Gastroesophageal sphincter (tissue), 4 donors: ENCODE results near the gene ECHS1. TPM values are rescaled to one million over a fixed set of nuclear protein-coding genes. Genes with fewer than 3 reads are reported as not detected.
"Not testable (repeated sequence)": the region's sequence is repeated elsewhere in the genome, so short reads cannot be mapped to it uniquely, and the experiment has no call there.

Source experiments
- ATAC-seq: fragments of 150-250 bp; one replicate; pipeline ENCODE4 v1.9.1; 2016; ENCODE audit warnings: mild to moderate bottlenecking, moderate library complexity
- H3K27ac ChIP-seq, 4 donors: fragments of 200-600 bp; sonication (generic) in 3 of 4; 1 replicate in 3 of 4; 2 replicates in 1 of 4; pipeline ENCODE4 v1.5.1; 2016 to 2019
- H3K27me3 ChIP-seq: fragments of 200-600 bp; sonication (generic); one replicate; pipeline ENCODE4 v1.5.1; 2019
- H3K36me3 ChIP-seq, 2 donors: fragments of 200-600 bp; sonication (generic); one replicate each; pipeline ENCODE4 v1.5.1; 2019; ENCODE audit warnings: control low read depth in 1 of 2
- H3K4me1 ChIP-seq, 3 donors: fragments of 200-600 bp; sonication (generic); 1 replicate in 2 of 3; 2 replicates in 1 of 3; pipeline ENCODE4 v1.5.1; 2016 to 2019; ENCODE audit warnings: control low read depth in 2 of 3
- H3K4me3 ChIP-seq, 2 donors: fragments of 200-600 bp; sonication (generic); one replicate each; pipeline ENCODE4 v1.5.1; 2019; ENCODE audit warnings: mild to moderate bottlenecking in 1 of 2, moderate library complexity in 1 of 2
- H3K9me3 ChIP-seq, 3 donors: fragments of 200-600 bp; sonication (generic); one replicate each; pipeline ENCODE4 v1.5.1; 2017 to 2019; ENCODE audit warnings: control low read depth in 2 of 3
- CTCF ChIP-seq, 4 experiments: fragments of 200-600 bp in 2 of 4; fragments of 450-650 bp in 2 of 4; sonication (generic) in 1 of 4; IDR thresholded peaks; one replicate each; pipeline ENCODE4 v1.5.1; 2017 to 2019; ENCODE audit warnings: antibody characterized with exemption in 4 of 4, mild to moderate bottlenecking in 2 of 4, moderate library complexity in 2 of 4
- EP300 ChIP-seq: sonication (generic); formaldehyde crosslinking; IDR thresholded peaks from one replicate; pipeline ENCODE4 v1.6.1; 2017; ENCODE audit warnings: antibody characterized with exemption, mild to moderate bottlenecking
- POLR2A ChIP-seq, 2 donors: fragments of 450-650 bp; IDR thresholded peaks; one replicate each; pipeline ENCODE4 v1.6.1; 2017; ENCODE audit warnings: antibody characterized with exemption in 2 of 2, mild to moderate bottlenecking in 2 of 2, moderate library complexity in 1 of 2
- POLR2AphosphoS5 ChIP-seq: sonication (generic); formaldehyde crosslinking; IDR thresholded peaks from one replicate; pipeline ENCODE4 v1.6.1; 2017; ENCODE audit warnings: antibody characterized with exemption
- WGBS, 2 donors: methylation state at CpG; one replicate each; pipeline ENCODE4 v1.1.5; 2018; ENCODE audit warnings: low coverage in 1 of 2; 5-methylcytosine and 5-hydroxymethylcytosine counted together
- total RNA-seq, 4 donors: library from RNA; depleted of rRNA; stranded (reverse); fragments of >200 nt; gene quantifications; one replicate each; pipeline ENCODE4 v1.1.0, GENCODE V29; 2016

The ECHS1 gene
- total RNA-seq, 4 donors from 2014 or later, result 67.7 to 81.8 (median 72.4) TPM

GRCh38 chr10:133420028-133420427, 46.9 kb upstream of the ECHS1 start:
- Histone ChIP-seq H3K27me3 (peaks cover 25% of the 10 kb centered on the region), H3K4me1 (peaks cover 0 to 10% (median 0%) of the 10 kb centered on the region in 3 donors), H3K9me3 (no peaks in the 10 kb centered on the region), H3K4me3 (no peak overlapping the region), H3K27ac (no peak overlapping the region), H3K36me3 (peaks cover 0 to 49% of the 10 kb centered on the region in 2 donors)
- no peak for TF ChIP-seq CTCF (IDR thresholded peaks at IDR 0.05)
- no peak for TF ChIP-seq POLR2AphosphoS5
- TF ChIP-seq EP300, result no peak
- TF ChIP-seq POLR2A (IDR thresholded peaks at IDR 0.05), result no peak
- no peak for ATAC-seq
- WGBS, 2 donors, result 93% methylated on average over 3 to 9 of the region's 17 CpGs

- peaks cover 0 to 55% of the 10 kb centered on the region in 2 donors for H3K36me3 ChIP-seq
- H3K27me3 ChIP-seq, result peaks cover 19% of the 10 kb centered on the region
- ATAC-seq, result no peak
- no peak for TF ChIP-seq POLR2AphosphoS5
- TF ChIP-seq EP300, result no peak
- TF ChIP-seq POLR2A (IDR thresholded peaks at IDR 0.05), result no peak
- TF ChIP-seq CTCF (IDR thresholded peaks at IDR 0.05), result no peak
- no peaks in the 10 kb centered on the region for H3K9me3 ChIP-seq
- H3K27ac ChIP-seq, result no peak overlapping the region
- H3K4me3 ChIP-seq, result no peak overlapping the region
- H3K4me1 ChIP-seq, result peaks cover 0 to 10% (median 0%) of the 10 kb centered on the region in 3 donors
- 50 to 89% methylated on average over 2 to 3 of the region's 34 CpGs for WGBS, 2 donors
These were observed 46.2 kb upstream of the ECHS1 start for GRCh38 chr10:133419211-133419950.

GRCh38 chr10:133418289-133418993, 45.3 kb upstream of the ECHS1 start:
- WGBS, 2 donors, result 60 to 95% methylated on average over 1 to 5 of the region's 14 CpGs
- peaks cover 0 to 61% of the 10 kb centered on the region in 2 donors for H3K36me3 ChIP-seq
- no peak overlapping the region for H3K4me3 ChIP-seq

GRCh38 chr10:133415752-133416151, 42.6 kb upstream of the ECHS1 start:
- no peaks in the 10 kb centered on the region for H3K27me3 ChIP-seq
- no peaks in the 10 kb centered on the region for H3K4me1 ChIP-seq
- H3K36me3 ChIP-seq, result peaks cover 0 to 81% of the 10 kb centered on the region in 2 donors
- no peak for ATAC-seq
- H3K9me3 ChIP-seq, result peaks cover 0 to 21% (median 0%) of the 10 kb centered on the region in 3 donors
- no peak overlapping the region for H3K4me3 ChIP-seq
- TF ChIP-seq CTCF (IDR thresholded peaks at IDR 0.05) (no peak), POLR2A (IDR thresholded peaks at IDR 0.05) (no peak), EP300 (no peak), POLR2AphosphoS5 (no peak)
- no peak overlapping the region for H3K27ac ChIP-seq
- 94 to 97% methylated on average over 7 to 21 of the region's 25 CpGs for WGBS, 2 donors

More at GRCh38 chr10:133418289-133418993, 45.3 kb upstream of the ECHS1 start:
- H3K4me1 ChIP-seq, result peaks cover 0 to 7% (median 0%) of the 10 kb centered on the region in 3 donors
- no peaks in the 10 kb centered on the region for H3K9me3 ChIP-seq
- H3K27ac ChIP-seq, result no peak overlapping the region
- TF ChIP-seq EP300 (no peak), POLR2A (IDR thresholded peaks at IDR 0.05) (no peak), CTCF (IDR thresholded peaks at IDR 0.05) (no peak), POLR2AphosphoS5 (no peak)
- ATAC-seq, result no peak
- H3K27me3 ChIP-seq, result peaks cover 16% of the 10 kb centered on the region

GRCh38 chr10:133414401-133414800, 41.2 kb upstream of the ECHS1 start:
- not testable (repeated sequence) for H3K27ac ChIP-seq, H3K27me3 ChIP-seq, H3K4me3 ChIP-seq, ATAC-seq, H3K4me1 ChIP-seq
- peaks cover 0 to 81% of the 10 kb centered on the region in 2 donors for H3K36me3 ChIP-seq
- peaks cover 0 to 28% (median 0%) of the 10 kb centered on the region in 3 donors for H3K9me3 ChIP-seq
- WGBS, 2 donors, result no CpG with 5 or more reads among the region's 23 CpGs
